Sigmoid colon (tissue), 7 donors: ENCODE results near the gene MTA1. TPM values are rescaled to one million over a fixed set of nuclear protein-coding genes. Genes with fewer than 3 reads are reported as not detected.

Source experiments
- DNase-seq: peaks from one replicate; pipeline ENCODE4 v3.0.0-alpha.2; 2019
- H3K27ac ChIP-seq, 4 donors: fragments of 200-600 bp; sonication (generic); one replicate each; pipeline ENCODE4 v1.5.1; 2016 to 2019; ENCODE audit warnings: mild to moderate bottlenecking in 1 of 4
- H3K27me3 ChIP-seq, 3 donors: fragments of 200-600 bp; sonication (generic); one replicate each; pipeline ENCODE4 v1.5.1; 2019; ENCODE audit warnings: mild to moderate bottlenecking in 1 of 3
- H3K36me3 ChIP-seq, 4 donors: fragments of 200-600 bp; sonication (generic); one replicate each; pipeline ENCODE4 v1.5.1; 2016 to 2019
- H3K4me1 ChIP-seq, 4 donors: fragments of 200-600 bp; sonication (generic); one replicate each; pipeline ENCODE4 v1.5.1; 2017 to 2019
- H3K4me3 ChIP-seq, 4 donors: fragments of 200-600 bp; sonication (generic); one replicate each; pipeline ENCODE4 v1.5.1; 2017 to 2019; ENCODE audit warnings: mild to moderate bottlenecking in 2 of 4, moderate library complexity in 1 of 4
- H3K9me3 ChIP-seq, 4 donors: fragments of 200-600 bp in 3 of 4; sonication (generic) in 3 of 4; one replicate each; pipeline versions ENCODE4 v1.5.1 to v1.6.1; 2013 to 2019
- CTCF ChIP-seq, 4 experiments: fragments of 450-650 bp in 3 of 4; fragments of 200-600 bp in 1 of 4; IDR thresholded peaks; one replicate each; pipeline ENCODE4 v1.5.1; 2016 to 2019; ENCODE audit warnings: antibody characterized with exemption in 4 of 4, mild to moderate bottlenecking in 3 of 4, moderate library complexity in 2 of 4
- EP300 ChIP-seq, 4 donors: sonication (generic); formaldehyde crosslinking; IDR thresholded peaks; one replicate each; pipeline ENCODE4 v1.6.1; 2017; ENCODE audit warnings: antibody characterized with exemption in 4 of 4
- POLR2A ChIP-seq, 2 donors: fragments of 450-650 bp; IDR thresholded peaks; one replicate each; pipeline ENCODE4 v1.6.1; 2016; ENCODE audit warnings: antibody characterized with exemption in 2 of 2, mild to moderate bottlenecking in 2 of 2, moderate library complexity in 2 of 2
- POLR2AphosphoS5 ChIP-seq, 4 donors: sonication (generic); formaldehyde crosslinking; IDR thresholded peaks; one replicate each; pipeline ENCODE4 v1.6.1; 2017; ENCODE audit warnings: antibody characterized with exemption in 4 of 4
- WGBS, 2 donors: extraction: QIAGEN DNeasy Blood & Tissue Kit; methylation state at CpG; one replicate each; pipeline ENCODE4 v1.1.7; 2013; 5-methylcytosine and 5-hydroxymethylcytosine counted together
- intact Hi-C: fragments of 100-400 bp; cut with DNase I; formaldehyde crosslinking; loops from one replicate; pipeline ENCODE4 v1.15.1; 2023
- polyA plus RNA-seq, 3 donors: library from polyadenylated mRNA; stranded (reverse); fragments of 200-250 nt; gene quantifications; one replicate each; pipeline ENCODE4 v1.2.3, GENCODE V29; 2013
- total RNA-seq, 4 donors: library from RNA; depleted of rRNA; stranded (reverse); fragments of >200 nt; gene quantifications; one replicate each; pipeline ENCODE4 v1.1.0, GENCODE V29; 2016
- donor health status: healthy with polysubstance abuse.
- donor health status: Bipolar disorder and iron deficiency.
- donor health status: healthy.

The MTA1 gene
- total and polyA plus RNA-seq, 7 donors, result 14.3 to 92.8 (median 44.7) TPM

GRCh38 chr14:105486163-105486973 lies 66.7 kb downstream of the MTA1 start, which contains the start of gene CRIP1:
TSS of gene CRIP1 (plus strand) at chr14:105486886. CDS start at chr14:105487260, 374 bp downstream.
- H3K27me3 ChIP-seq, result peaks cover 3 to 32% (median 27%) of the 10 kb centered on the region in 3 donors
- peak within 1 kb of the TSS; percentile 27 to 55 (median 44) for H3K4me3 ChIP-seq
- intact Hi-C loops, result no loop called here
- no peaks in the 10 kb centered on the region for H3K36me3 ChIP-seq
- no peaks in the 10 kb centered on the region for H3K9me3 ChIP-seq
- H3K4me1 ChIP-seq, result peaks cover 0 to 86% (median 80%) of the 10 kb centered on the region in 4 donors
- no peak for DNase-seq
- H3K27ac ChIP-seq, result peak within 1 kb of the TSS; percentile 91 to 99 (median 95)
- TF ChIP-seq POLR2A (IDR thresholded peaks at IDR 0.05) (no peak), EP300 (IDR thresholded peaks at IDR 0.05) (no peak), CTCF (IDR thresholded peaks at IDR 0.05) (no peak), POLR2AphosphoS5 (IDR thresholded peaks at IDR 0.05) (no peak)
- 3 to 10% methylated on average over 56 of the region's 56 CpGs for WGBS, 2 donors

- H3K27me3 ChIP-seq, result peaks cover 3 to 32% (median 27%) of the 10 kb centered on the region in 3 donors
- DNase-seq, result peak; percentile 89
- intact Hi-C loops, result no loop called here
- H3K4me1 ChIP-seq, result peaks cover 0 to 86% (median 80%) of the 10 kb centered on the region in 4 donors
- no peaks in the 10 kb centered on the region for H3K36me3 ChIP-seq
- peak overlapping the region; percentile 27 to 55 (median 44) for H3K4me3 ChIP-seq
- peak overlapping the region; percentile 91 to 99 (median 95) for H3K27ac ChIP-seq
- TF ChIP-seq POLR2A (IDR thresholded peaks at IDR 0.05) (peak in 1 of 2 donors; percentile 7), POLR2AphosphoS5 (IDR thresholded peaks at IDR 0.05) (peak in 3 of 4 donors; percentile 45 to 53 (median 49)), EP300 (IDR thresholded peaks at IDR 0.05) (no peak), CTCF (IDR thresholded peaks at IDR 0.05) (no peak)
- 1% methylated on average over 45 of the region's 45 CpGs for WGBS, 2 donors
- H3K9me3 ChIP-seq, result no peaks in the 10 kb centered on the region
Measured at GRCh38 chr14:105486974-105487448, 67.4 kb downstream of the MTA1 start.

DNA sequence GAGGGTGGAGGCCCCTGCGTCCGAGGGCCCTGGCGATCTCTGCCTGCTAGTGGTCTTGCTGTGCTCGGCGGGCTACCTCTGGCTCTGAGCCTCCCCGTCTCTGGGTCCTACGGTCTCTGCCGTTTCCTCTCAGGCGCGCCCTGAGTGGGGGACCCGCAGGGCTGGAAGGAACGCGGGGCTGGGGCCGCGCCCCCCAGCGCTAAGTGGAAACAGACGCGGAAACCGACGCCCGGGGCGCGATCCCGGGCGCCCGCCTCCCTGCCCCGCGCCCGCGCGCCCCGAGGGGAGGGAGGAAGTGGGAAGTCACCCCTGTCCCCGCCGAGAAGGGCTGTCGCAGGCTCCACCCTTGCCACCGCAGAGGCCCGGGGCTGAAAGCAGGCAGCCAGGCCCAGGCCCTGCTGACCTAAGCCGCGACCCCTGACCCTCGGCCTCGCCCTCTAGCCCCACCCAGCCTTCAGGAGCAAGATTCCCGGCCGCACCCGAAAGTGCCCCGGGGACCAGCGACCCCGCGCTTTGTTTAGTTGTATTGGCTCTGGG lies 67.9 kb downstream of the MTA1 start:
- intact Hi-C loops, result no loop called here
- DNase-seq, result no peak
- no peaks in the 10 kb centered on the region for H3K9me3 ChIP-seq
- 0 to 2% methylated on average over 48 of the region's 48 CpGs for WGBS, 2 donors
- no peak for TF ChIP-seq EP300 (IDR thresholded peaks at IDR 0.05)
- no peak for TF ChIP-seq CTCF (IDR thresholded peaks at IDR 0.05)
- no peak for TF ChIP-seq POLR2AphosphoS5 (IDR thresholded peaks at IDR 0.05)
- no peak for TF ChIP-seq POLR2A (IDR thresholded peaks at IDR 0.05)
- no peaks in the 10 kb centered on the region for H3K36me3 ChIP-seq
- H3K4me3 ChIP-seq, result peak overlapping the region; percentile 27 to 55 (median 44)
- H3K4me1 ChIP-seq, result peaks cover 0 to 81% (median 75%) of the 10 kb centered on the region in 4 donors
- peaks cover 3 to 32% (median 27%) of the 10 kb centered on the region in 3 donors for H3K27me3 ChIP-seq
- H3K27ac ChIP-seq, result peak overlapping the region; percentile 91 to 99 (median 95)

DNA sequence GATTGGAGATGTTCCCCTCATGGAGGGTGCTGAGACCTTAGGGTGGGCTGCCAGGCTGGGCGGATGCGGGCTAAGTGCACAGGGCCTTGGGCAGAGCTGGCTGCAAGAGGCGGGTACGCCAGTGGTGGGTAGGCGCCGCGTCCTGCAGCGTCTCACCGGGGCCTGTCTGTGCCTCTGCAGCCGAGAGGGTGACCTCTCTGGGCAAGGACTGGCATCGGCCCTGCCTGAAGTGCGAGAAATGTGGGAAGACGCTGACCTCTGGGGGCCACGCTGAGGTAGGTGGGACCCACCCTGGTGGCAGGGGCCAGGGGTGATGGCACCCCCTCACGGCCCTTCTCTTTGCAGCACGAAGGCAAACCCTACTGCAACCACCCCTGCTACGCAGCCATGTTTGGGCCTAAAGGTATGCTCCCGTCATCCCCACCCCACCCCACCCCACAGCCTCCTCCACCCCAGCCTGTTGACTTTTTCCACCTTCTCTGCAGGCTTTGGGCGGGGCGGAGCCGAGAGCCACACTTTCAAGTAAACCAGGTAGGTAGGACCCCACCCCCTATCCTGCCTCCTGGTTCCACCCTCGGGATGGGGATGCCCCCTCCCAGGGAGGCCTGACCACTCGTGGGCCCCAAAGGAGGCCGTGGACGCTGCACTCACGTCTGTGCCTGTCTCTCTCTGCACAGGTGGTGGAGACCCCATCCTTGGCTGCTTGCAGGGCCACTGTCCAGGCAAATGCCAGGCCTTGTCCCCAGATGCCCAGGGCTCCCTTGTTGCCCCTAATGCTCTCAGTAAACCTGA lies 68.6 kb downstream of the MTA1 start:
- DNase-seq, result no peak
- peaks cover 0 to 74% (median 68%) of the 10 kb centered on the region in 4 donors for H3K4me1 ChIP-seq
- intact Hi-C loops, result loop anchor here (2.0 kb wide), 1 partner anchor 117 kb away; no protein-coding TSS in a partner anchor
- H3K36me3 ChIP-seq, result no peaks in the 10 kb centered on the region
- no peak for TF ChIP-seq POLR2AphosphoS5 (IDR thresholded peaks at IDR 0.05)
- TF ChIP-seq CTCF (IDR thresholded peaks at IDR 0.05), result no peak
- TF ChIP-seq POLR2A (IDR thresholded peaks at IDR 0.05), result no peak
- no peak for TF ChIP-seq EP300 (IDR thresholded peaks at IDR 0.05)
- H3K4me3 ChIP-seq, result peak overlapping the region in 3 of 4 donors; percentile 43 to 55 (median 46)
- H3K27ac ChIP-seq, result peak overlapping the region; percentile 91 to 99 (median 95)
- peaks cover 3 to 32% (median 27%) of the 10 kb centered on the region in 3 donors for H3K27me3 ChIP-seq
- WGBS, 2 donors, result 7 to 44% methylated on average over 26 of the region's 26 CpGs
- H3K9me3 ChIP-seq, result no peaks in the 10 kb centered on the region
